Measurements from ENCODE around the gene OXCT2. TPM values are rescaled to one million over a fixed set of nuclear protein-coding genes. Genes with fewer than 3 reads are reported as not detected.
"Not testable (repeated sequence)": the region's sequence is repeated elsewhere in the genome, so short reads cannot be mapped to it uniquely, and the experiment has no call there.

Gene OXCT2
- total RNA-seq, 2 experiments from 2014 or later, result 3.8 to 5.7 TPM

DNA sequence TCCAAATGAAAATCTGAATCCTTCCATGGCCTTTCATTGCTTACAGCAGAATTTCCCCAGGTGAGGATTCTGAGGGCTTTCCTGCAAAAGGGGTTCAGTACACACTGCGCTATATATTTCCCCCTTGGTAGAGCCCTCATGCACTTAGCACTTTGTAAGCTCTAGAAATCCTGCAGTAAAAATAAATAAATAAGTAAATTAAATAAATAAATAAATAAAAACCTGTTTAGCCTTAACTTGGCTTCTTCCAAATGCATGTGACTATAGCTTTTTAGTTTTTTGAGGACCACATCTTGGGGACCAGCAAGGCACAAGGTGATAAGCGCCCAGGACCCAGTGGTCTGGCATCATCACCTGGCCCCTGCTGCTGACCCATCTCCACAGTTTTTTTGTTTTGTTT lies 20.7 kb upstream of the OXCT2 start:
- H3K27me3 Mint-ChIP-seq, result peaks cover 46% of the 10 kb centered on the region
- peaks cover 2% of the 10 kb centered on the region for H3K36me3 Mint-ChIP-seq
- no peak for DNase-seq
- no peak overlapping the region for H3K4me3 Mint-ChIP-seq
- no peak overlapping the region for H3K27ac Mint-ChIP-seq
- H3K9me3 Mint-ChIP-seq, result no peaks in the 10 kb centered on the region
- peaks cover 7% of the 10 kb centered on the region for H3K4me1 Mint-ChIP-seq

DNA sequence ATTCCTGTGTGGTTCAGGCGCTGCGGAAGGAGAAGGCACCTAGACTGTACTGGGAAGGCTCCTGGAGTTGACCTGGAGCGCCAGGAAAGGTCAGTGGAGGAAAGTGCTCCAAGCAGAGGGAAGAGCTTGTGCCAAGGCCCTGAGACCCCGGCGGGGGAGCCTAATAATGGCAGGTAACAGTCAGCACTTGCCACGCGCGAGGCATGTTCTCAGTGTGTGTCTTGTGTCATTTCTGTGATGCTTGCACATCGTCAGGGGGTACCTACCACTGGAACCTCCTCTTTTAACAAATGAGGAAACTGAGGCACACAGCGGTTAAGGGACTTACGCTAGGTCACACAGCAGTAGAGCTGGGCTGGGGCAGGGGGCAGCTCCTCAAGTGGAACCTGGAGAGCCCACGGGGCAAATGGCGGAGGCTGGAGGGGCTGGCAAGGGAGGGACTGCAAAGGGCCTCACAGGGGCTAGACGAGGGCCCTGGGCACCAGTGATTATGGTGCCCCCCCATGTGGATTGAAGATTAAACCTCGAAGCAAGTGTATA lies 18.5 kb upstream of the OXCT2 start:
- no peak overlapping the region for H3K27ac Mint-ChIP-seq
- no peak for DNase-seq
- no peaks in the 10 kb centered on the region for H3K9me3 Mint-ChIP-seq
- H3K4me3 Mint-ChIP-seq, result peak overlapping the region; percentile 78
- peaks cover 48% of the 10 kb centered on the region for H3K27me3 Mint-ChIP-seq
- H3K4me1 Mint-ChIP-seq, result peaks cover 7% of the 10 kb centered on the region
- peaks cover 2% of the 10 kb centered on the region for H3K36me3 Mint-ChIP-seq

DNA sequence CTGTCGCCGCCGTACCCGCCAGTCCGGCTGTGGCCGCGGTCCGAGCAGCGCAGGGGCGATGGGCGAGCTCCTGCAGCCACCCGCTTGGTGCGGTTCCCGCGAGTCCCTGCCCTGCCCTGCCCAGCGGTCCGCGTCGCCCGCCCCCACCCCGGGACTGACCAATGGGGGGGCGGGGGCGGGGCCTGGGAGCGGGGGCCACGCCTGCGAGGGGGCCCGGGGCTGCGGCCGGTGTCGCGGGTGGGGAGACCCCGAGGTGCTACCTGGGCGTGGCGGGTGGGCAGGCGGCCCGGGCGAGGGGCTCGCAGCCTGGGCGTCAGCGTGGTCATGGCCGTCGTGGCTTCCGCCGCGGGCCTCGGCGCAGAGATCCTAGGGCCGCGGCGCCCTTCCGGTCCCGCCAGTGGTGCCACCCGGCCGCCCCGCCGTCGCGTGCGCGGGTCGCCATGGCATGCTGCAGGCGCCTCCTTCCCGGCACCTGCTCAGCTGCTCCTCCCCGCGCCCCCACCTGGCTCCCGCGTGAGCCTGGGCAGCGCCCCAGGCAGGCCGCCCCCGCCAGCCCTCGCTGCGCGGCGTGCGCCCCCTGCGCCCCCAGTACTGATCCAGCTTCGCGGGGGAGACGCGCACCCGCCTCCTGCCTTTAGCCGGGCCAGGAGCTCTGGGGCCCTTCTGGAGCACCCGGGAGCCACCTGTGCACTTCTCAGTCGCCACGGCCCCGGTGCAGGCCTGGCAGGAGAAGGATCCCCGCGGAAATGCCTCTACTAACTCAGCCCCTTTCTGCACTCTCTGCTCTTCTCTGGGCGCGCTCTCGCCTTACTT lies 17.8 kb upstream of the OXCT2 start, which contains the start of gene BMP8B:
Gene BMP8B, minus strand, starts transcription at position 108 of the 813 bp plus-strand sequence. CDS start 380 bp downstream, outside the sequence.
- Mint-ChIP-seq H3K27ac (no peak within 1 kb of the TSS), H3K4me1 (peaks cover 7% of the 10 kb centered on the region), H3K9me3 (no peaks in the 10 kb centered on the region), H3K27me3 (peaks cover 45% of the 10 kb centered on the region), H3K4me3 (peak within 1 kb of the TSS; percentile 78), H3K36me3 (peaks cover 2% of the 10 kb centered on the region)
- DNase-seq, result peak; percentile 59

DNA sequence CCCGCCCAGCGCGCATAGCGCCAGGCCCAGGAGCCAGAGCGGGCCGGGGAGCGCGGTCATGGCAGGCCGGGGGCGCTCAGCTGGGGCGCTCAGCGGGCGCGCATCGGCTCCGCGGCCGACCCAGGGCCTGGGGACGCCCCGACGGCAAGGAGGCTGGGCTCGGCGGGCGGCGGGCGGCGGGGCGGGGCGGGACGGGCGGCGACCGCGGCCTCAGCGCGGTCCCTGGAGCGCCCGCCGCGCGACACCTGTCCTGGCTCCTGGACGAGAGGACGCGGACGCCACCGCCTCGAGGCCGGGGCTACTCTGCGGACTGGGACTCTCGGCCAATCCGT lies 17.2 kb upstream of the OXCT2 start:
- H3K9me3 Mint-ChIP-seq, result no peaks in the 10 kb centered on the region
- peak; percentile 8 for DNase-seq
- H3K4me1 Mint-ChIP-seq, result peaks cover 7% of the 10 kb centered on the region
- peaks cover 44% of the 10 kb centered on the region for H3K27me3 Mint-ChIP-seq
- H3K36me3 Mint-ChIP-seq, result peaks cover 2% of the 10 kb centered on the region
- H3K27ac Mint-ChIP-seq, result no peak overlapping the region
- H3K4me3 Mint-ChIP-seq, result no peak overlapping the region

DNA sequence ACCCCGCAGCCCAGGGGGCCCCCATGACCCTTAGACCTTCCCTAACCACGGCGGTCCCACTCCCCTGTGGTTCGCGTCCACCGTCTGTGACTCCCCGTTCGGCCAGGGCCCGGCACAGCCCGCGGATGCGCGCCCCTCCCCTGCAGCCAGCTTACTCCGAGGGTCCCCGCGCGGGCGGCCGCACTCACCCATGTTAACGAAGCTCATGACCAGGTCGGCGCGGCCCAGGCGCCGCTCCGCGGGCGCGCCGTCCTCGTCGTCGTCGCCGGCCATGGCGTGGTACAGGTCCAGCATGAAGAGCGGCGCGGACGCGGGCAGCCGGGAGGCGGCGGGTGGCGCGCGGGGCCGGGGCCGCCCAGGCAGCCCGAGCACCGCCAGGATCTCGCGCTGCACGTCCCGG lies 16.8 kb upstream of the OXCT2 start:
- H3K4me3 Mint-ChIP-seq, H3K27ac Mint-ChIP-seq, H3K4me1 Mint-ChIP-seq, H3K36me3 Mint-ChIP-seq, H3K9me3 Mint-ChIP-seq, DNase-seq: not testable (repeated sequence)
- peaks cover 40% of the 10 kb centered on the region for H3K27me3 Mint-ChIP-seq

DNA sequence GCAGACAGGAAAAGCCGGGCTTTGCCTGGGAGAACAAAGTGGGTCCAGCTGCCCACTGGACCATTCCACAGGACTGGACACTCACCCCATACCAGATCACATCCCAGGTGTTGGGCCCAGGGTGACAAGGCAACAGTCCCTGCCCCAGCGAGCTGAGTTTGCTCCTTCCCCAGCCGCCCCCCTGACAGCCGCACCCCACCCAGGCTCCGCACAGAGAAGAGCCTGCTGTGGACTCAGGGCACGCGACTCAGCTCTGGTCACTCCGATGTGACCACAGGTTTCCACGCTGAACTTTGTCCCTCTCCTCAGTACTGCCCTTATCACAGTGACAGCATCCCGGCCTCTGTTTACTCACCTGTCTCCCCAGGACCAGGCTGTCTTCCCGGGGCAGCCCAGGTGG lies 16.3 kb upstream of the OXCT2 start:
- H3K9me3 Mint-ChIP-seq, result no peaks in the 10 kb centered on the region
- H3K4me1 Mint-ChIP-seq, result peaks cover 4% of the 10 kb centered on the region
- H3K27ac Mint-ChIP-seq, result no peak overlapping the region
- DNase-seq, result no peak
- peaks cover 35% of the 10 kb centered on the region for H3K27me3 Mint-ChIP-seq
- no peak overlapping the region for H3K4me3 Mint-ChIP-seq
- no peaks in the 10 kb centered on the region for H3K36me3 Mint-ChIP-seq

DNA sequence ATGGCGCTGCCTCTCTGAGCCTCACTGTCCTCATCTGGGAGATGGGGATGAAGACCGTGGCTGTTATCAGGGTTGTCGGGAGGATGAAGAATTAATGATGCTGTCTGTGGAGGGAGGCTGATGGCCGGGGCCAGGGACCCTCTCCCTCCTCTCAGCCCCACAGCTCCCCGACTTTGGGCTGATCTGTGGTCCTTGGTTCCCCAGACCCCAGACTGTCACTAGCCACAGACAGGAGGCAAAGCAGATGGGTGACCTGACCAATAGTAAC lies 15.9 kb upstream of the OXCT2 start:
- not testable (repeated sequence) for H3K4me3 Mint-ChIP-seq, H3K27ac Mint-ChIP-seq, H3K4me1 Mint-ChIP-seq, H3K36me3 Mint-ChIP-seq, DNase-seq, H3K9me3 Mint-ChIP-seq
- peaks cover 32% of the 10 kb centered on the region for H3K27me3 Mint-ChIP-seq

DNA sequence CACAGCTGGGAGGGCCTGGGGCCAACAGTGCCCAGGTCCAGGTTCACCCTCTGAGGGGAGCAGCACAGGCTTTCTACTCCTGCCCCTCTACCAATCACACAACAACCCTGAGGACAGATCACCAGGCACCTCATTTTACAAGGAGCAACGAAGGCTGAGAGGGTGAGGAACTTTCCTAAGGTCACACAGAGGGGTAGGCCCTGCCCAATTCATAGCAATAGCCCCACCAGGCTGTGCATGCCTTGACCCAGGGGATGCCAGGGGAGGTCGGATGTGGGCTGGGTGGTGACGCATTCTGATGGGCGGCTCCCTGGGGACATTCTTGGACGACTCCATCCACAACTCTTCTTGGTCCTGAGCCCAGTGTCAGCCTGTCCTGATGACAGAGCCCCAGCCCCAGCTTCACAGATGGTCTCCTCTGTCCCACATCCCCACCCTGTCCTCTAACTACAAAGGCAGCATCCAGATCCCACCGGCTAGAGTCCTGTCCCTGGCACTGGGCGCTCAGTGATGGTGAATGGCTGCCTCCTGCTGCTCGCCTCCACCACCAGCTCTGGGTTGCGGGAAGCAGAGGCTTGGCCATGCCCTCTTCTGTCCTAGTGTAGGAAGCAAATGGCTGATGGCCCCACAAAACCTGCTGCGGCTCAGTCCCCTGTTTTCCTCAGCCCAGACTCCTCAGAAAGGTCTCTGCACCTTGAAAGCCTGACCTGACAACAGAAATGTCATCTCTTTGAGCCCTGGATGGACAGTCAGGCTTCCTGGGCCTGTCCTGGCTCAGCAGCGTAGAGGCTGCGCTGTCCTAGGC lies 15.4 kb upstream of the OXCT2 start:
- H3K36me3 Mint-ChIP-seq, H3K4me3 Mint-ChIP-seq, DNase-seq, H3K9me3 Mint-ChIP-seq, H3K4me1 Mint-ChIP-seq, H3K27ac Mint-ChIP-seq: not testable (repeated sequence)
- peaks cover 30% of the 10 kb centered on the region for H3K27me3 Mint-ChIP-seq

DNA sequence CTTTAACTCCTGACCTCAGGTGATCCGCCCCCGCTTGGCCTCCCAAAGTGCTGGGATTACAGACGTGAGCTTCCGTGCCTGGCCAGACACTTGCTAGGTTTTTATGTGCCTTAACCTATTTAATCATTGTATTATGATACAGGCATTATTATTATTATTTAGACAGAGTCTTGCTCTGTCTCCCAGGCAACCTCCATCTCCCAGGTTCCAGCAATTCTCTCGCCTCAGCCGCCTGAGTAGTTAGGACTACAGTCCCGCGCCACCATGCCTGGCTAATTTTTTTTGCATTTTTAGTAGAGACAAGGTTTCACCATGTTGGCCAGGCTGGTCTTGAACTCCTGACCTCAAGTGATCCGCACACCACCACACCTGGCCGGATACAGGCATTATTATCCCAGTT lies 11.5 kb upstream of the OXCT2 start:
- peaks cover 11% of the 10 kb centered on the region for H3K27me3 Mint-ChIP-seq
- not testable (repeated sequence) for DNase-seq, H3K9me3 Mint-ChIP-seq, H3K36me3 Mint-ChIP-seq, H3K27ac Mint-ChIP-seq, H3K4me3 Mint-ChIP-seq, H3K4me1 Mint-ChIP-seq

DNA sequence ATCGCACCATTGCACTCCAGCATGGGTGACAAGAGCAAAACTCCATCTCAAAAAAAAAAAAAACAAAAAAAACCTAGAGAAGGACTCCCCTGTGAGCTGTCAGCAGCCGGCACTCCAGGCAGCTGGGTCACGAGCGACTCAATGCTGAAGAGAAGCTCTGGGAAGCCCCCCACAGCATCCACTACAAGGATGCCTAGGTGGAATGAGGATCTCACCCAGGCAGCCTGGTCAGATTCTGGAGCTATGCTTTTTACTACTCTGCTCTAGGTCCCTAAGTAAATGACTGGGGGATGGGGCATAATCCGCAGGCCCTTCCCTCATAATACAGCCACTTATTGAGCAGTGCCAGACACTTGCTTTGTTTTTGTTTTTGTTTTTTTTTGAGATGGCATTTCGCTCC lies 11.0 kb upstream of the OXCT2 start:
- no peaks in the 10 kb centered on the region for H3K9me3 Mint-ChIP-seq
- H3K4me3 Mint-ChIP-seq, result no peak overlapping the region
- no peak for DNase-seq
- no peaks in the 10 kb centered on the region for H3K4me1 Mint-ChIP-seq
- H3K36me3 Mint-ChIP-seq, result no peaks in the 10 kb centered on the region
- H3K27ac Mint-ChIP-seq, result no peak overlapping the region
- H3K27me3 Mint-ChIP-seq, result peaks cover 5% of the 10 kb centered on the region

DNA sequence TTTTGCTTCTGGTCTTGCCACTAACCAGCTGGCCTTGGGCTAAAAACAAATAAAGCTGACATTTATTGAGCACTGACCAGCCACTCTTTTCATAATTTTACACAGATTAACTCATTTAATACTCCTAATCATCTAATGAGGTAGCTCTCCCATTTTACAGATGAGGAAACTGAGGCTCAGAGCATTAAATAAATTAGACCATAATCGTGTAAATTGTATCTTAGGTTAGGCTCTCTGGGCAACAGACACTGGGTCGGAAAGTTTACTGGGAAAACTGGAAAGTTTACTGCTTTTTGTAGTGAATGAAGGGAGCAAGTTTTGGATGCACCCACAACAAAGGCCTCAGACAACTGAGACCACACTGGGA lies 10.2 kb upstream of the OXCT2 start:
- DNase-seq, result no peak
- H3K4me1 Mint-ChIP-seq, result no peaks in the 10 kb centered on the region
- H3K9me3 Mint-ChIP-seq, result no peaks in the 10 kb centered on the region
- no peak overlapping the region for H3K27ac Mint-ChIP-seq
- H3K36me3 Mint-ChIP-seq, result no peaks in the 10 kb centered on the region
- no peak overlapping the region for H3K4me3 Mint-ChIP-seq
- H3K27me3 Mint-ChIP-seq, result no peaks in the 10 kb centered on the region

DNA sequence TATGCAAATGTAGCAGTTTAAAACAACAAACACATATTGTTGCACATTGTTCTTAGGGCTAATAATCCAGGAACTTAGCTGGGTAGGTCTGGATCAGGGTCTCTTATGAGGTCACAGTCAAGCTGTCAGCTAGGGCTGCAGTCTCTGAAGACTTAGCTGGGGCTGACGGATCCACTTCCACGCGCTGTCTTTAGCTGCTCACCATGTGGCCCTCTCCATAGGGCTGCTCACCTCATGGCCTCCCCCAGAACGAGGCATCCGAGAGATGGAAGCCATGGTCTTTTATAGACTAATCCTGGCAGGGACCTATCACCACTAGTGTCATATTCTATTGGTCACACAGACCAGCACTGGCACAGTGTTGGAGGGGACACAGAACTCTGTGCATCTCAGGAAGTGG lies 8.7 kb upstream of the OXCT2 start:
- H3K36me3 Mint-ChIP-seq, result no peaks in the 10 kb centered on the region
- H3K27ac Mint-ChIP-seq, result no peak overlapping the region
- DNase-seq, result no peak
- no peaks in the 10 kb centered on the region for H3K9me3 Mint-ChIP-seq
- H3K27me3 Mint-ChIP-seq, result no peaks in the 10 kb centered on the region
- no peaks in the 10 kb centered on the region for H3K4me1 Mint-ChIP-seq
- H3K4me3 Mint-ChIP-seq, result no peak overlapping the region

DNA sequence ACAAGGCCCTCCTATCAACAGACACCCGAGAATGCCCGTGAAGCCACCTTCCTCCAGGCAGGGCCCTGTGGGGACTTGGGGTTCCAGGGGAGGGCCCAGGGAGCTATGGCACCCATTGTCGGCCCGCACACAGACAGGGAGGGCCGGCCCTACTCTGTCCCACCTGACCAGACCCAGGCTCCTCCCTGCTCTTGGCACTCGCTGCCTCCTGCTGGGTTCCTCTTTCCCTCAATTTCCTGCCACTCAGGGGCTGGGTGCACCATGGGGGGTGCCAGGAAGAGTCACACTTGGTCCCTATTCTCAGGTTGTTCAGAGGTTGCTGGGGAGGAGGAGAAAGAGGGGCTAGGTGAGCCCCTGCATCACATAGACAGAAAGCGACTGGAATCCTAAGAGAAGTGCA lies 8.0 kb upstream of the OXCT2 start:
- no peak for DNase-seq
- Mint-ChIP-seq H3K27me3 (no peaks in the 10 kb centered on the region), H3K36me3 (no peaks in the 10 kb centered on the region), H3K4me1 (no peaks in the 10 kb centered on the region), H3K9me3 (no peaks in the 10 kb centered on the region), H3K4me3 (no peak overlapping the region), H3K27ac (no peak overlapping the region)

DNA sequence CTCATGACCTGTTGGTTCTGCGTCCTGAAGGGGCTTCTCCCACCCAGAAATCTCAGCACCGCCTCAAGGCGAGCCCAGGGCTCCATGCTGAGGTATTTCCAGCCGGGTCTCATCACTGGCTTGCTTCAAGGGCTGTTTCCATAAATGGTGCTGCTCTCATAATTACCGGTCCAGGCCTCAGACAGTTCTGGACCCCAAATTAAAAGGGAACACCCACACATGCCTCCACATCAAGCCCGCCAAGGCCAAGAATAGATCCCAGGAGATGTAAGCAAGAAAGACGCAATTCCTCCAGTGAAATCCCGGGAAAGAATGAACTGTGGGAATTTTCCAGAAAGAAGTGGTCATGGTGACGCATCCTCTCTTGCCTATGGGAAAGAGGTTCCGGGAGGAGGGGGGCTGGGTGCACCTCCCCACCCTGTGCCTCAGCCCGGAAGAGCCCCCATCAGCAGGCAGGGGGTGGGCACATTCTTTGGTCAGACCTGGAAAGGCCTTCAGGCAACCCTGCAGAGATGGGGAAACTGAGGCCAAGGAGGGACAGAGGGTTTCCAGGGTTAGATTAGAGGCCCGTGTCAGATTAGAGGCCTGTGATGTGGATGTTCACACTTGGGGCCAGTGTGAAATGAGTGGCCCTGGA lies 7.4 kb upstream of the OXCT2 start:
- H3K4me3 Mint-ChIP-seq, H3K27me3 Mint-ChIP-seq, DNase-seq, H3K27ac Mint-ChIP-seq, H3K4me1 Mint-ChIP-seq, H3K9me3 Mint-ChIP-seq, H3K36me3 Mint-ChIP-seq: not testable (repeated sequence)

DNA sequence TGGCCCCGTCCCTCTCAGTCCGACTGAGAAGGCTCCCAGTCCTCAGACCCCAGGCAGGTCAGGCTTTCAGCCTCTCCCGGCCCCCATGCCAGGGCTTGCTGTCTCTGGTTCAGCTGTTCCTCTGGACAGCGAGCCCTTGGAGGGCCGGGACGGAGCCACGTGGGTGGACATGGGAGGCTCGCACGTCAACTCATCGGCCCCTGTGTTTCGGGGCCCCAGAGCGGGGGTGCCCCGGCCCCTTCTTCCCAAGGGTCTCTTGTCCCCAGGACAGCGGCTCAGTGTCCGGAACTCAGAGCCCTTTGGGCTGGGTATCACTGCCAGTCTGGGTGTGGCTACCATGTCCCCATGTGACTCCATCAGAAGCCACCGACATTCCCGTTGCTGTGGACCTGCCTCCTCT lies 6.7 kb upstream of the OXCT2 start:
- not testable (repeated sequence) for H3K4me3 Mint-ChIP-seq, H3K27me3 Mint-ChIP-seq, DNase-seq

More for the DNA sequence above, 6.7 kb upstream of the OXCT2 start:
- H3K4me1 Mint-ChIP-seq, H3K36me3 Mint-ChIP-seq, H3K9me3 Mint-ChIP-seq, H3K27ac Mint-ChIP-seq: not testable (repeated sequence)

Data from activated naive CD8-positive, alpha-beta T cell treated with anti-CD3 and anti-CD28 coated beads for 36 hours (primary cell).